ENCODE results near the gene TAAR1.

The TAAR1 gene

GRCh38 chr6:132675749-132676148 lies 16.8 kb upstream of the TAAR1 start:
- no peak for TF ChIP-seq CTCF (IDR thresholded peaks at IDR 0.05; ENCODE audit: control insufficient read depth, insufficient read depth, low read depth, low read length, missing control alignments)
- H3K4me3 ChIP-seq (ENCODE audit: control insufficient read depth, low read depth, low read length) = no peak overlapping the region
- no peak for DNase-seq (ENCODE audit: low read depth)

- H3K4me3 ChIP-seq (ENCODE audit: control insufficient read depth, low read depth, low read length) = no peak overlapping the region
- no peak for TF ChIP-seq CTCF (IDR thresholded peaks at IDR 0.05; ENCODE audit: control insufficient read depth, insufficient read depth, low read depth, low read length, missing control alignments)
- DNase-seq (ENCODE audit: low read depth) = no peak
Observed at GRCh38 chr6:132675002-132675401, 16.0 kb upstream of the TAAR1 start.

GRCh38 chr6:132673376-132674094 lies 14.6 kb upstream of the TAAR1 start:
- DNase-seq (ENCODE audit: low read depth) = no peak
- TF ChIP-seq CTCF (IDR thresholded peaks at IDR 0.05; ENCODE audit: control insufficient read depth, insufficient read depth, low read depth, low read length, missing control alignments) = no peak
- no peak overlapping the region for H3K4me3 ChIP-seq (ENCODE audit: control insufficient read depth, low read depth, low read length)

- TF ChIP-seq CTCF (IDR thresholded peaks at IDR 0.05; ENCODE audit: control insufficient read depth, insufficient read depth, low read depth, low read length, missing control alignments) = no peak
- DNase-seq (ENCODE audit: low read depth) = no peak
- no peak overlapping the region for H3K4me3 ChIP-seq (ENCODE audit: control insufficient read depth, low read depth, low read length)
Observed at GRCh38 chr6:132671295-132671694, 12.3 kb upstream of the TAAR1 start.

- no peak overlapping the region for H3K4me3 ChIP-seq (ENCODE audit: control insufficient read depth, low read depth, low read length)
- peak; percentile 43 for TF ChIP-seq CTCF (IDR thresholded peaks at IDR 0.05; ENCODE audit: control insufficient read depth, insufficient read depth, low read depth, low read length, missing control alignments)
- no peak for DNase-seq (ENCODE audit: low read depth)
Observed at GRCh38 chr6:132669690-132670291, 10.8 kb upstream of the TAAR1 start.

- H3K4me3 ChIP-seq (ENCODE audit: control insufficient read depth, low read depth, low read length) = no peak overlapping the region
- DNase-seq (ENCODE audit: low read depth) = no peak
- TF ChIP-seq CTCF (IDR thresholded peaks at IDR 0.05; ENCODE audit: control insufficient read depth, insufficient read depth, low read depth, low read length, missing control alignments) = no peak
Observed at GRCh38 chr6:132666118-132666517, 7.1 kb upstream of the TAAR1 start.

Measured in AG09309 (cell line).